Neuronal stem cell (in vitro differentiated cells): ENCODE measurements around the gene LUZP2.

ENCODE experiments used
- DNase-seq: peaks from one replicate; pipeline ENCODE4 v3.0.0-alpha.2; 2013; ENCODE audit warnings: low spot score
- H2AFZ ChIP-seq: one replicate; pipeline ENCODE4 v1.6.1; 2013; ENCODE audit warnings: mild to moderate bottlenecking, low read length, inconsistent platforms
- H2AK5ac ChIP-seq: 2 replicates; pipeline ENCODE4 v1.6.1; 2013; ENCODE audit warnings: low read depth, mild to moderate bottlenecking, inconsistent platforms, low read length, moderate library complexity, mixed read lengths
- H2BK120ac ChIP-seq: 2 replicates; pipeline ENCODE4 v1.6.1; 2013; ENCODE audit warnings: low read depth, mild to moderate bottlenecking, inconsistent platforms, low read length, moderate library complexity, mixed read lengths
- H2BK12ac ChIP-seq: one replicate; pipeline ENCODE4 v1.6.1; 2013; ENCODE audit warnings: low read length, inconsistent platforms
- H2BK15ac ChIP-seq: 2 replicates; pipeline ENCODE4 v1.6.1; 2013; ENCODE audit warnings: mild to moderate bottlenecking, low read length, inconsistent platforms, mixed read lengths
- H2BK5ac ChIP-seq: one replicate; pipeline ENCODE4 v1.6.1; 2013; ENCODE audit warnings: inconsistent platforms, mild to moderate bottlenecking, low read length, moderate library complexity
- H3K14ac ChIP-seq: one replicate; pipeline ENCODE4 v1.6.1; 2013; ENCODE audit warnings: low read length, inconsistent platforms
- H3K18ac ChIP-seq: 2 replicates; pipeline ENCODE4 v1.6.1; 2013; ENCODE audit warnings: low read length, inconsistent platforms
- H3K23ac ChIP-seq: 2 replicates; pipeline ENCODE4 v1.6.1; 2013; ENCODE audit warnings: low read depth, mild to moderate bottlenecking, mixed read lengths, low read length, inconsistent platforms; ENCODE audit not compliant: poor library complexity
- H3K27ac ChIP-seq: replicated peaks from 3 replicates; pipeline ENCODE4 v1.5.1; 2013; ENCODE audit warnings: low read length, inconsistent platforms
- H3K27me3 ChIP-seq, 3 experiments: 2 replicates each; pipeline ENCODE4 v1.6.1; 2013; ENCODE audit warnings: low read length in 3 of 3, mild to moderate bottlenecking in 2 of 3, inconsistent platforms in 1 of 3, low read depth in 1 of 3, mixed read lengths in 1 of 3, moderate library complexity in 1 of 3; ENCODE audit not compliant: control insufficient read depth in 3 of 3, insufficient read depth in 3 of 3
- H3K36me3 ChIP-seq, 2 donors: replicated peaks in 1 of 2; 2 replicates each; pipeline ENCODE4 v1.6.1; 2013; ENCODE audit warnings: low read length in 2 of 2; ENCODE audit not compliant: control insufficient read depth in 2 of 2, insufficient read depth in 2 of 2
- H3K4ac ChIP-seq: 2 replicates; pipeline ENCODE4 v1.6.1; 2013; ENCODE audit warnings: inconsistent platforms, mild to moderate bottlenecking, low read length, moderate library complexity
- H3K4me1 ChIP-seq, 2 donors: 1 replicate in 1 of 2; 2 replicates in 1 of 2; pipeline ENCODE4 v1.6.1; 2013; ENCODE audit warnings: low read length in 2 of 2, low read depth in 1 of 2; ENCODE audit not compliant: control insufficient read depth in 2 of 2, insufficient read depth in 1 of 2
- H3K4me2 ChIP-seq: one replicate; pipeline ENCODE4 v1.6.1; 2013; ENCODE audit warnings: mild to moderate bottlenecking, low read length, inconsistent platforms; ENCODE audit not compliant: insufficient read depth, poor library complexity, severe bottlenecking
- H3K4me3 ChIP-seq, 2 donors: 2 replicates each; pipeline ENCODE4 v1.5.1; 2013; ENCODE audit warnings: low read length in 2 of 2, mild to moderate bottlenecking in 2 of 2, inconsistent platforms in 1 of 2, moderate library complexity in 1 of 2
- H3K79me1 ChIP-seq: one replicate; pipeline ENCODE4 v1.6.1; 2013; ENCODE audit warnings: low read depth, mild to moderate bottlenecking, inconsistent platforms, low read length, moderate library complexity
- H3K9ac ChIP-seq: one replicate; pipeline ENCODE4 v1.6.1; 2013; ENCODE audit warnings: mild to moderate bottlenecking, low read depth, low read length, inconsistent platforms; ENCODE audit not compliant: poor library complexity
- H3K9me3 ChIP-seq, 2 donors: replicated peaks in 1 of 2; 2 replicates each; pipeline versions ENCODE3 to v1.6.1; 2013; ENCODE audit warnings: low read length in 2 of 2, mild to moderate bottlenecking in 2 of 2, inconsistent platforms in 1 of 2, low read depth in 1 of 2, mixed read lengths in 1 of 2, moderate library complexity in 1 of 2; ENCODE audit not compliant: control insufficient read depth in 2 of 2, insufficient read depth in 1 of 2
- H4K8ac ChIP-seq: one replicate; pipeline ENCODE4 v1.6.1; 2013; ENCODE audit warnings: low read depth, mild to moderate bottlenecking, inconsistent platforms, low read length, moderate library complexity
- H4K91ac ChIP-seq: one replicate; pipeline ENCODE4 v1.6.1; 2013; ENCODE audit warnings: low read length, low read depth, mild to moderate bottlenecking, inconsistent platforms; ENCODE audit not compliant: poor library complexity
- WGBS, 2 donors: extraction: QIAGEN DNeasy Blood & Tissue Kit; methylation state at CpG; one replicate each; pipeline ENCODE4 v1.1.7; 2013; ENCODE audit warnings: missing lambda C conversion rate in 2 of 2, mixed read lengths in 1 of 2; ENCODE audit not compliant: insufficient read length in 2 of 2, insufficient replicate concordance in 1 of 2; ENCODE audit errors: extremely low coverage in 2 of 2; 5-methylcytosine and 5-hydroxymethylcytosine counted together

LUZP2 gene

DNA sequence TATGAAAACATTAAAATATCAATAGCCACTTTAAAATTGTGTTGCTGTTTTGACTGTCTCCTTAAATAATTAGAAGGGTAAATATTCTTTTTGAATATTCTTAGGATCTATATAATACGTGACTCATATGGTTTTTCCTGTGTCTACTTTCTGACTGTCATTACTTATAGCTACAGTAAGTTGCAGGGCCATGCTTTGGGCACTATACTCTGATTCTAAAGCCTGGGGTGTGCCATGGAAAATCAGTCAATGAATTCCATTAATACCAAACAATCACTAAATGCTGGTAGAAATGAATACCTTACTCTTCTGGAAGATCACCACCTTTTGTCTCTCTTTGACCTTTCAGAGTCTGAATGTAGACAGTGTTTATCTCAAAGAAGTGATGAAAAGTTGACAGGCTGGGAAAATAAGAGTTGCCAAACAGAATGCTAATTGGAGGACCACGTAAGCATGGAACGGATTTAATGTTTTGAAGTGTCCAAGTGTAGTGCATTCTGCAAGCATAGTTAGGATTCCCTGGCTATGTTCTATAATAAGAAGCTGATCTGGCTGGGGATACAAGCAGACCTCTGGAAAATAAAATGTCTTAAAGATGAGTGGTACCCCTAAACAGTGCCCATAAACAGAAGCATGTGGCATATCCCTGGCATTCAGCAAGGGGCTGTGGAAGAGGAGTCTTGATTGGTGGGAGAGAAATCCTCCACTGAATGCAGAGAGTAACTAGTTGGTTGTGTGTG, 16.8 kb downstream of the LUZP2 start:
- DNase-seq, result no peak
- no peaks in the 10 kb centered on the region for H3K27me3 ChIP-seq
- no peak overlapping the region for H2BK5ac ChIP-seq
- H3K4me3 ChIP-seq, result no peak overlapping the region
- WGBS, 2 donors, result no CpG with 5 or more reads among the region's 3 CpGs
- no peak overlapping the region for H3K18ac ChIP-seq
- H3K23ac ChIP-seq, result no peak overlapping the region
- no peaks in the 10 kb centered on the region for H3K9me3 ChIP-seq
- H3K36me3 ChIP-seq, result no peaks in the 10 kb centered on the region
- H4K91ac ChIP-seq, result no peak overlapping the region
- no peak overlapping the region for H3K9ac ChIP-seq
- H3K27ac ChIP-seq, result no peak overlapping the region
- no peaks in the 10 kb centered on the region for H3K79me1 ChIP-seq
- no peak overlapping the region for H2AK5ac ChIP-seq
- no peak overlapping the region for H2BK120ac ChIP-seq
- no peak overlapping the region for H2AFZ ChIP-seq
- H3K4me2 ChIP-seq, result no peak overlapping the region
- no peak overlapping the region for H3K4ac ChIP-seq
- no peak overlapping the region for H2BK15ac ChIP-seq
- no peak overlapping the region for H3K14ac ChIP-seq
- peaks cover 0 to 3% of the 10 kb centered on the region in 2 donors for H3K4me1 ChIP-seq
- no peak overlapping the region for H4K8ac ChIP-seq
- H2BK12ac ChIP-seq, result no peak overlapping the region

DNA sequence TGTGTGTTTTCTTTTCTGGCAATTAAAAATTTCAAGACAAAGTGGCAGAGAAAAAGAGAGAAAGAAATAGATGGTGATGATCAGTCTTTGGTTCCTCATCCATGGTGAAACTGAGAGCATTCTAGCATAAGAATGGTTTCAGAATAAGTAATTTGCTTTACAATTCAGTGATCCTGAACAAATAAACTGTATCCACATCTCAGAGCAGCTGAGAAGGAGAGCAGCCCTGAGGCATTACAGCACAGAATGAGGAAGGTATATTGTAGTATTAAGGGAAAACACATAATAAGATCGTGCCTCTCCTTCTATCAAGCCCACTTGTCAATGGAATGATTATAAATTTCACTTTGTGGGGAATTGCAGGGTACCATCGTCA, 17.4 kb downstream of the LUZP2 start:
- no peak overlapping the region for H3K4ac ChIP-seq
- no peak overlapping the region for H2AK5ac ChIP-seq
- no peak overlapping the region for H2BK15ac ChIP-seq
- H3K18ac ChIP-seq, result no peak overlapping the region
- H2BK12ac ChIP-seq, result no peak overlapping the region
- no peaks in the 10 kb centered on the region for H3K36me3 ChIP-seq
- H2BK5ac ChIP-seq, result no peak overlapping the region
- peaks cover 0 to 3% of the 10 kb centered on the region in 2 donors for H3K4me1 ChIP-seq
- no peak overlapping the region for H3K23ac ChIP-seq
- no peak overlapping the region for H2BK120ac ChIP-seq
- H3K4me3 ChIP-seq, result no peak overlapping the region
- no peak overlapping the region for H3K9ac ChIP-seq
- DNase-seq, result no peak
- no peaks in the 10 kb centered on the region for H3K27me3 ChIP-seq
- no peak overlapping the region for H3K4me2 ChIP-seq
- no peak overlapping the region for H4K91ac ChIP-seq
- no peak overlapping the region for H3K14ac ChIP-seq
- no peak overlapping the region for H2AFZ ChIP-seq
- no peak overlapping the region for H4K8ac ChIP-seq
- no peaks in the 10 kb centered on the region for H3K9me3 ChIP-seq
- no peaks in the 10 kb centered on the region for H3K79me1 ChIP-seq
- no CpG with 5 or more reads among the region's 2 CpGs for WGBS, 2 donors
- no peak overlapping the region for H3K27ac ChIP-seq

DNA sequence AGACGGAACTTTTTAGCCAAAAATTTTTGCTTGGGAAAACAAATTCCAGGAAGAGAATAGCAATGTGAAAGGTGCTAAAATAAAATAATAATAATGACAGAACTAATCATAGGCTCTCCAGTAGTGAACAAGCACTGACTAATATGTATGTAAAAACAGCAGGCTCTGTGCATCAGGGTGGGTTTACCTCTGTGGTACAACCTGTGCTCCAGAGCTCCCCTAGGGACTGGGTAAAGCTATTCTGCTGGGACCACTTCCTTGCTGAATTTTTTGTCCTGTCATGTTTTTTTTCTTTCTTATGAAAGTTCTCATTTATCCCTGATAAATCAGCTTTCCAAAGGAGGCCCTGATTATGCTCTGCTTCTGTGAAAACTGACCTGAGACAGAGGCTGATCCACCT, 18.8 kb downstream of the LUZP2 start:
- H3K27ac ChIP-seq, result no peak overlapping the region
- H3K36me3 ChIP-seq, result no peaks in the 10 kb centered on the region
- H2BK120ac ChIP-seq, result no peak overlapping the region
- H3K18ac ChIP-seq, result no peak overlapping the region
- no peaks in the 10 kb centered on the region for H3K9me3 ChIP-seq
- no peak overlapping the region for H2BK5ac ChIP-seq
- no peak overlapping the region for H3K9ac ChIP-seq
- peaks cover 0 to 3% of the 10 kb centered on the region in 2 donors for H3K4me1 ChIP-seq
- H3K27me3 ChIP-seq, result no peaks in the 10 kb centered on the region
- no peak overlapping the region for H2BK12ac ChIP-seq
- H3K23ac ChIP-seq, result no peak overlapping the region
- no peak for DNase-seq
- no CpG with 5 or more reads among the region's 1 CpG for WGBS, 2 donors
- H2AFZ ChIP-seq, result no peak overlapping the region
- no peak overlapping the region for H3K14ac ChIP-seq
- no peak overlapping the region for H4K8ac ChIP-seq
- H3K4me3 ChIP-seq, result no peak overlapping the region
- no peak overlapping the region for H4K91ac ChIP-seq
- no peak overlapping the region for H2AK5ac ChIP-seq
- no peak overlapping the region for H2BK15ac ChIP-seq
- H3K4ac ChIP-seq, result no peak overlapping the region
- no peaks in the 10 kb centered on the region for H3K79me1 ChIP-seq
- H3K4me2 ChIP-seq, result no peak overlapping the region

DNA sequence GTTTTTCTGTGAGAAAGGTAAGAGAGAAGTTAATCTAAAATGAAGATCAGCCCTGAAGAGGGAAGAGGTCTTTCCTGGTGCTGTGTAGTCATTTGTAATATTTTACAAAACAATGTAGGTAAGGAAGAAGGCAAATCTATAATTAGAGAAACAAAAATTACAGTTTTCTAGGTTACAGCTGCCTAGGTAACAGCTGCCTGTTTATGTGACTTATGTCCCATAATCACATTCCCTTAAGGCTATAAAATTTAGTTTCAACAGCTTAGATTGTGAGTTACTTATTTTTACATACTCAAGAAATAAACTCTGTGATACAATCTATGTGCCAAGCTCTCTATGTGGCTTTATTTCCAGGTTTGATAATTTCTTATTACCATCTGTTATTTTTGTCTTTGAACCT, 19.8 kb downstream of the LUZP2 start:
- Histone ChIP-seq H3K36me3 (no peaks in the 10 kb centered on the region), H3K9ac (no peak overlapping the region), H2AK5ac (no peak overlapping the region), H2BK12ac (no peak overlapping the region), H3K4me3 (no peak overlapping the region), H3K79me1 (no peaks in the 10 kb centered on the region), H2AFZ (no peak overlapping the region), H3K4ac (no peak overlapping the region), H3K14ac (no peak overlapping the region), H3K18ac (no peak overlapping the region), H4K8ac (no peak overlapping the region), H3K27me3 (no peaks in the 10 kb centered on the region), H3K23ac (no peak overlapping the region), H3K4me2 (no peak overlapping the region), H2BK5ac (no peak overlapping the region), H4K91ac (no peak overlapping the region), H3K9me3 (no peaks in the 10 kb centered on the region), H2BK15ac (no peak overlapping the region), H2BK120ac (no peak overlapping the region), H3K4me1 (peaks cover 0 to 3% of the 10 kb centered on the region in 2 donors), H3K27ac (no peak overlapping the region)
- DNase-seq, result no peak
